ENCODE data around the gene CSTA.

- TF ChIP-seq CTCF (IDR thresholded peaks at IDR 0.05) (no peak), POLR2A (IDR thresholded peaks at IDR 0.05) (no peak), EP300 (IDR thresholded peaks at IDR 0.05) (no peak)
These were observed 18.5 kb upstream of the CSTA start for GRCh38 chr3:122306622-122306953.

Measured in gastroesophageal sphincter (tissue), 3 donors.